NCI-H2107 treated with DMSO at 0.1 percent for 48 hours (cell line): ENCODE data around the gene CIB2.
A peak's percentile ranks its signal among the peaks of the same experiment; 100 is the strongest.

Source experiments
- DNase-seq: peaks from one replicate; lab custom pipeline; 2025; ENCODE audit not compliant: unreplicated experiment; lab: John Stamatoyannopoulos, UW

Gene CIB2

DNA sequence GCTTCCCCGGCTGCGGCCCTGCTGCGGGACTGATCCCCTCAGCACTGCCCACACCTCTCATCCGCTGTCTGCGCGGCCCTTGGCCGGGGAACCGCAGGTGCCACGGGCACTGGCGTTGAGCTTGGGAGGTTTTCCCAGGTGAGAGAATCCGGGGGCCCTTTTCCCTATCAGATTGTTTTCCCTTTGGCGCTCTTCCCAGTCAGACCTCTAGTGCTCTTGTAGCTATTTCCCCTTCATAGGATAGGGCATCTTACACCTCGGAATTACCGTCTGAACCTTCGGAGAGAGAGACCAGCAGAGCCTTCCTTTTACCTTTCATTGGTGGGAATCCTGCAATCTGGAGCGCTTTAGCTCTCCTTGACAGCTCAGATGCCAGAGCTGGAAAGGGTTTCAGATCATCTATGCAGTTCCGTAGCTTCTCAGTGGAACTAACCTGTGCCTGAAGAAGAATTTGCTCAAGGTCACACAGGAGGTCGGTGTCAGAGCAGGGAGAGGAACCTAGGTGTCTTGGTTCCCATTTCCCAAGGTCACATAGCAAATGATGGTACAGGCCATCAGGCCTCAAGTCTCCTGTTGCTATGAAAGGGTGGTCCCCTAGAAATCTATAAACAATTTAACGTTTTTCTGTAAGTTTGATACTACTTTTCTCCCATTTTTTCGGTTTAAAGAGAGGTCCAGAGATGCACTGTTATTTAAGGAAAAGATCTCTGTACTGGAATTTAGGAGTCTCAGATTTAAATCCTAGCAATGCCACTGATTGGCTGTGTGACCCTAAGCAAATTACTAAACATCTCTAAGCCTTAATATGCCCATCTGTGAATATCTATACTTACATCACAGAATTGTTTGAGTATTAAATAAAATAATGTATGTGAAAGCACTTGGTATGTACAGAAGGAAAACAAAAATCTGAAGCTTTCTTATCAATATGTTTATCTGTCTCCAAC is 18.8 kb upstream of the CIB2 start:
- peak; percentile 72 for DNase-seq

DNA sequence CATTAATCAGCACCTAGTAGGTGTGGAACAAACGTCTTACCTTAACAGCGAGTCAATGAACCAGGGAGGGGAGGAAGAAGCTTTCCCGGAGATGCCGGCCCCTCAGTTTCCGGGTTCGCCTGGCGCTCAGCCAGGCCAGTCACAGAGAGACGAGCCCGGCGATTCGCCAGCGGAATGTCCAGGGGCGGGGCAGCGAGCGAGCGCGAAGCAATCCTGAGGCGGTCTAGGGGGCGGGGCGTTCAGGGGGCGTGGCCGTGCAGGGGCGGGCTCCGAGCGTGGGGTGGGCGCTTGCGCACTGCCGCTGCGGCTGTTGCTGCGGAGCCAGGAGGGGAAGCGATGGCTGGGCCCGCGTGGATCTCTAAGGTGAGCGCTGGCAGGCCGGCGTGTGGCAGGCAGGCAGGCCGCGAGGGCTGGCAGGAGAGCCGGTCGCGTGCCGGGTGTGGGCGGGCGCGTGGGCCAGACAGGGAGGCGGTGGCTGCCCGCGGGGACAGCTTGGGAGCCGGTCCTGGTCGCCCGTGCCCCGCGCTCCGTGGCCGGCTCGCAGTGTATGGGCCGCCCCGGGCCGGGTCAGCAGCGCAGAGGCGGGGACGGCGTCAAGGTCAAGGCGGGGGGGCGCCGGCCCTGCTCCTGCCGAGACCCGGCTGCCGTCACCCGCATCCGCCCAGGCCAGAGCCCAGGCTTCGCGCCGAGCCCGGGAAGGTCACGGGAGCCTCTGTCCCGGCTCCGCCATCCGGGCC is 18.0 kb upstream of the CIB2 start, which contains the start of gene IDH3A:
Gene IDH3A, plus strand, starts transcription at position 295 of the 737 bp plus-strand sequence. Its CDS starts 42 bp downstream, at position 337.
- peak; percentile 80 for DNase-seq

DNA sequence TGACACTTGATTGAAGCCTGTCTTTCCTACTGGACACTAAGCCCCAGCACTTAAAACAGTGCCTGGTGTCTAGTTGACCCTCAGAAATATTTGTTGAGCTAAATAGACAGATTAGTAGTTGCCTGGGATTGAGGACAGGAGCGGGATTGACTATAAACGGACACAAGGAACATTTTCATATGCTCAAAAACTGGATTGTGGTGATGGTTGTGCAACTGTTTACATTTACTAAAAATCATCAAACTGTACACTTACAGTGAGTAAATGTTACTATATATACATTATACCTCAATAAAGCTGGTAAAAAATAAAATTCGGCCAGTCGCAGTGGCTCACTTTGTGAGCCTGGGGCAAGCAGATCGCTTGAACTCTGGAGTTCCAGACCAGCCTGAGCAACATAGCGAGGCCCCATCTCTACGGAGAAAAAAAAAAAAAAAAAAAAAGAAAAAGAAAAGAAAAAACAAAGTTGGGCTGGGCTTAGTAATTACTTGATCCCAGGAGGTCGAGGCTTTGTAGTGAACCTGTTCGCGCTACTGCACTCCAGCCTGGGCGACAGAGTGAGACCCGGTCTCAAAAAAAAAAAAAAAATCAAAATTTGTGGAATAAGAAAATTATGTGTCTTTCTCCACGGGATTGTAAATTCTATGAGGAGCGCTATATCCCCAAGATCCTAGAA is 17.3 kb upstream of the CIB2 start:
- DNase-seq: no peak

DNA sequence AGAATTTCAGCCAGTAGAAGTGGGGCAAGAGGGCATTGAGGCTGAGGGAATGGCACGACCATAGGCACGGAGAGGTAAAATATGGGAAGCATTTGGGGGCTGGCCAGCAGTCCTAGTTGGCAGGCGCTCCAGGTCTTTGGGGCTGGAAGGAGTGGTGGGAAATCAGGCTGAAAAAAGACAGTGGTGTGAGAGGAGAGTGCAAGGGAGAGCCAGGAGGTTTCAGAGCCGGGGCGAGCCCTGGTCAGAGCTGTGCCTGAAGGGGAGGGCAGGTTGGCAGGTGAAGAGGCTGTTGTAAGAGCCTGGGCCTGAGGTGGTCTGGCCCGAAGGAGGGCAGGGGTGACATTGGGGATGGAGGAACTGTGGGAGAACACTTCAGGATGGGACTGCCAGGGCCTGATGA is 16.3 kb upstream of the CIB2 start:
- no peak for DNase-seq

DNA sequence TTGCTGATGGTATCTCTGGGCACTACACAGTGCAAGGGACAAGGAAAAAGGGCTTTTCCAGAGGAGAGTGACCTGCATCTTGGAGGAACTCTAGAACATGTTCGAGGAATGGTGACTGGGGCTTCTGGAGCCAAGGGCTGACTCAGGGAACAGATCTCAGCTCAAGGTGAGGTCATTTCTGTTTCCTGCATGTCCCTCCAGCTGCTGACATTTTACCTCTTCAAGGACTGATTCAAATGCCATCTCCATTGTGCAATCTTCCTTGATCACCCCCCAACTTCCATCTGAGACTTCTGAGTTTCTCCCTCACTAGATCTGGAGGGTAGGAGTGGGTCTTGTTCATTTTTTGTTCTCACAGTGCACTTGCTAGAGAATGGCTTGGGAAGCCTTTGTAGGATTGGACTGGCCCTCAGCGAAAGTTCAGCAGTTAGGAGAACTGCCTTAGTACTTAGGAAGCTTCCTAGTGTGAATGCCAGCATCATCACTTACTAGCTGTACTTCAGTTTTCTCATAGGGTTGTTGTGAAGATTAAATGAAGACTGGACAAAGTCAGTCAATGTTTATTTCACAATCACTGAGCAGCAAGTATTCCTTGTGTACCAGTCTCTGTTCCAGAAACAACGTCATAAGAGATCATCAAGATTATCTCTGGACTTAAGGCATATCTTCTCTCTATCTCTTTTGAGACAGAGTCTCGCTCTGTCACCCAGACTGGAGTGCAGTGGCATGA is 15.3 kb upstream of the CIB2 start:
- no peak for DNase-seq

DNA sequence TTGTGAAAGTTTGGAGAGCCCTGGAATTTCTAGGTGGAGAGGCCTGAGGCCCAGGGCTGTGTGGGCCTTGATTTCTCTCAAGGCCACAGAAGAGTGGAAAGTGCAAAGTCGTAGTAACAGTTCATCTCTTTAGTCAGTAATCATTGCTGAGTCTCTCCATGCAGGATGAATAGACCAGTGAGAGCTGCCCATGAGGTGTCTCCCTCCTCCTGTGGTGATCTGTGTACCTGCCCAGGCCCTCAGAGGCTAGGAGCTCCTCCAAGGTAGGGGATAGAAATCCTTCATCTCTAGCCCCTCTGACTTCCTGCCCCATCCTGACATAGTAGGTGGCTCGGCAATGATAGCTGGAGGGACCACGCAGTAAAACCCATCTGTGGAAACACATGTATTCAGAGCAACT is 11.1 kb upstream of the CIB2 start:
- DNase-seq: no peak

DNA sequence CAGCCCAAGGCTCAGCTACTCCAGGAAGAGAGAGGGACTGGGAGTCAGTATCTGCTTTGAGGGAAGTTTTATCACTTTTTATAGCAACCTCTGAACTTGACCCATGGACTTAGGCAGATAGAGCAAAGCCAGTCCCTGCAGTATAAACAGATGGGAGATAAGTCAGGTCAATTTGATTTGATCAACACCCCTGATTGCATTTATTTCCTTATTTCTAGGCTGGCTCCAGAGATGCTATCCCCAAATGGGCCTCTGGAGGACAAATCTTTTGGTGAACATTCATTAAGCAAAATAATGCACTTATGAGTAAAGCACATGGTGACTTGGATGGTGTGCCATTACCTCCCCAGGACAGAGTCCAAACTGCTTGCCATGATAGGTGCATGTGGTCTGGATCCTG is 9.0 kb upstream of the CIB2 start:
- DNase-seq: no peak

DNA sequence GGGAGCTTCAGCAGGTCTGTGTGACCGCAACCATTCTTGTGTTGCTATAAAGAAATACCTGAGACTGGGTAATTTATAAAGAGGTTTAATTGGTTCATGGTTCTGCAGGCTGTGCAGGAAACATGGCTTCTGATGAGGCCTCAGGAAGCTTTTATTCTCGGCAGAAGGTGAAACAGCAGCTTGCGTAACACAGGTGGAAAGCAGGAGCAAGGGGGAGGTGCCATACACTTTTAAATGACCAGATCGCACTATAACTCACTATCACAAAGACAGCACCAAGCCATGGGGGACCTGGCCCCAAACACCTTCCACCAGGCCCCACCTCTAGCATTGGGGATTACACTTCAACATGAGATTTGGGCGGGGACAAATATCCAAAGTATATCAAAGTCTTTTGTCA is 8.3 kb upstream of the CIB2 start:
- no peak for DNase-seq

DNA sequence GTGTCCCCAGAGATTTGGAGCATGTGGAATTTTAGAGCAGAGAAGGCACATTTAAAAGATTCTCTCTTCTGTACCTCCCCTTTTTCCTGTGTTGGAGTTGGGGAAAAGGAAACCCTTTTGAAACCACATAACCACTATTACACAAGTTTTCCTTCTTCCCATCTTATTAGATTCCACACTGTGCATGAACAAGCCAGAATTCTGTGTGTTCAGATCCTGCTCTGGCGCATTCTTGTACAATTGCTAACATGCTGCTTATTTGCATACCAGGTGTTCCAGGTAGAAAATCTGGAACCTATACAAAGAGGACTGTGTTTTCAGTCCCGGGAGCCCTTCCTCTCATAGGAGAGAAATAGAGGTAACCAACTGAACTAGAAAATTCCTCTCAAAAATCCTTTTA is 2.6 kb upstream of the CIB2 start:
- no peak for DNase-seq

DNA sequence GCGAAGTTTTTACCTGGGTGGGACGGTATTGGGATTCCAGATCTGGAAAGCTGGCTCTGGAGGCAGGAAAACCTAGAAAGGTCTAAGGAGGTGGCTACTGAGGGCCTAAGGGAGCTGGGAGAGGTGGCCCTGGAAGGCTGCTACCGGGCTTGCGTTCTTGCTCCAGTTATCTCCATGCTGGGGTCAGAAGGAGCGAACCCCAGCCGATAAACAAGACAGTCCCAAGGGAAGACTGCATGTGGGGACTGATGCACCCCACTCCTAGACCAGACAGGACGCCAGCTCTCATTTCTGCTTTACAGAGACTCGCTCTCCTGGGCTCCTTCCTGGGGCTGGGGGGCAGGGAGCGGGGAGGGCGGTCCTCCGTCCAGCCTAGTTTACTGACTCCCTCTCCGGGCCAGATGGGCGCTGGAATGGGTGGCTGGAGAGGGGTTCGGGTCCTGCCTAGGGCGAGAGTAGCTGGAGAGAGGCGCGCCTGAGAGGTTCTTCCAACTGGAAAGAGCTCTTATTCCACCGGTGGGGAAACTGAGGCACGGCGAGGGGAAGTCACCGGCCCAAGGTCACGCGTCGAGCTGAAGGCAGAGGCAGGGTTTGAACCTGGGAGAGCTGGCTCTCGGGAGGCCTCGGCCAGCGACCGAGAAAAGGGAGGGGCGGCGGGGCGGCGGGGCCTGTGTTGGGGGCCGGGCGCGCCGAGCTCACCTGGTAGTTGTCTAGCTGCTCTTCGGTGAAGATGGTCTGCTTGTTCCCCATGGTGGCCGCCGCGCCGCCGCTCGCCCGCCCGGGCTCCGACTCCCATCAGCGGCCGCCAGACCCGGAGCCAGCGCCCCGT is 565 bp downstream of the CIB2 start:
- no peak for DNase-seq

DNA sequence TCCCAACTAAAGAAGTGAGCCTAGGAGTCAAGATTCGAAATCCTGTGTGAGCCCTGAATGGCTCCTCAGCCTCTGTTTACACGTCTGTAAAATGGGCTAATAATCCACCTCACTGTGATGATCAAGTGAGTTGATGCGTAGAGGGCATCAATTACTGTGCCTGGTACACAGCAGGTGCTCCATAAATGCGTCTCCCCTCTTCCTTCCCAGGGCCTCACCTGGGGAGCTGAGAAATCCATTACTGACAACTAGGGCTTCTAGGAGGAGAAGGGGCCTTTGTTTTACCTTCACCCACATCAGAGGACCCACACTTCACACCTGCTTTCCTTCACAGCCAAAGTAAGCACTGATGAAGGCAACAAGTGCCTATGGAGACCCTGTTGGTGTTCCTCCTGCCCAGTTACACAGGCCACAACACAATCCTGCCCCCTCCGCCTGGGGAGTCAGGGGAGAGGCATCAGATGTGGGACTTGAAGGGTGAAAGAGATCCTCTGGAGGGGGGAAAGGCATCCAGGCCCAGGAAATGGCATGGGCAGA is 1.4 kb downstream of the CIB2 start:
- no peak for DNase-seq

DNA sequence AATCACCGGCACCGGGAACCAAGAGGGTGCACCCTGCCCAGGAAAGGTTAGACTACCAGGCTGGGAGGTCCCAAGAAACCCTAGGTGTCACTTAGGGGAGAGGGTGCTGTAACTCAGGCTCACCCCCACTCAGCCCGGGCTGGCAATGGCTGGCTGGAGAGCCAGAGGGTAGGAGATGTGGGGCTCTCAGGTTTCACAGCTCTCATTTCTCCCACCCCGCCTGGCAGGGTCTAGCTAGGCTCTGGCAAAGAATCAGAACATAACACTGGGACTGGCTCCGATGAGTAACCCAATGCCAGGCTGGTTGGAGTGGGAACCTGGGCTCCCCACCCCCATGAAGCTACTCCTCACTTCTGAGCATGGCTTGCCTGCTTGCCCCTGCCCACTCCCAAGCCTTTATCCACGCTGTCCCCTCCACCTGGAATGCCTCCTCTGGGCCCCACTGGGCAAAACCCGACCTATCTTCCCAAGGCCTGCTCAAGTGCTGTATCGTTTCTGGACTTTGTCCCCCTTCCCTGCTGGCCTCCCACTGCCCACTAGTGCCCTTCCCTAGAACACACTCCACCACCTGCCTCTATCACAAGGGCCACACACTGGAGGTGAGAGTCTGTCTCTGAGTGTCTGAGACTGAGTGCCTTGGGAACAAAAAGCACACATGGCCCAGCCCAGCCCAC is 2.0 kb downstream of the CIB2 start:
- peak; percentile 4 for DNase-seq

DNA sequence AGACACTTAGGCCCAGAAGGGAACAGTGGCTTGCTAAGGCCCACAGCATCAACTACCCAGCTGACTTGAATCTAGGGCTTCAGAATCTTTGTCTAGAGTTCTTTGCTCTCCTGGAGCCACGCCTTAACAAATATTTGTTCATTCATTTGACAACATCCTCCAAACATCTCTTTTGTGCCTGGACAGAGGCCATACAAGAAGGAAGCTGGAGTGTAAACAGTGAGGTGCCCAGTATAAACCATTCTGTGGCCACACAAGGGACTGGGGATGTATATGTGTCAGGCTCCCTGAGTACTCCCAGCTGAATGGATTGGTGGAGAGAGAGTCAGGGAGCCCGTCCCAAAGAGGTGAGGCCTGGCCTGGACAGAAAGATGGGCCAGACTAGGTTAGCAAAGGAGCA is 3.4 kb downstream of the CIB2 start:
- no peak for DNase-seq

DNA sequence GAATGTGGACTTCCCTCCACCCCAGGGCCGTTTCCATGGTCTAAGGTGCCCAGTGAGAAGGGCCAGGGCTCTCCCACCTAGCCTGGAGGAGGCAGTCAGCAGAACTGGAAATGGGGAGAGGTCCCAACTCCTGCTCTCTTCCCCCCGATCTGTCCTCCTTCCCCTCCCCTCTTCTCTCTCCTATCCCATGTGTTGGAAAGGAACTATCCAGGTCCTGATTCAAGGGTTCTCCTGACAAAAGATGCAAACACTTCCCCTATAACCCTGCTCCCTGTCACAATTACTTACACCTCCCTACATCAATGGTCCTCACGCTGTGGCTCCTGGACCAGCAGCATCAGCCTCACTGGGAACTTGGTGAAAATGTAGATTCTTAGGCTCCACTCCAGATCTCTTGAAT is 6.0 kb downstream of the CIB2 start:
- no peak for DNase-seq

DNA sequence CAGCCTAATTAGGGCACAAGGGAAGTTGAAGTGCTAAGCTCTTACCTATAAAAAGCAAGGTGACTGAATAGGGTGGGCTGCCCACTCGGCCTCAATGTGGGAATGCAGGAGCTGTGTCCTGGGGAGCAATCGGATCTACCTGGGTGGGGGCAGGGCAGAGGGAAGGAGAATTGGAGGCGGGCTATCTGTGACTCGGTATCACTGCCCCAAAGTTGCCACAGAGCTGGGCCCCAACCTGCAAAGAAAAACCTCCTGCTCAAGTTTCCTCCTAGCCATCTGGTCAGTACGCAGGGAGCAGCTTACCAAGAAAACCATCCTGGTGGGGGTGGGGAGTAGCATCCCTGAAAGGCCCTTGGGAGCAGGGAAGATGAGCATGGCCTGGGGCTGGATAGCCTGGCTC is 10.7 kb downstream of the CIB2 start:
- no peak for DNase-seq

DNA sequence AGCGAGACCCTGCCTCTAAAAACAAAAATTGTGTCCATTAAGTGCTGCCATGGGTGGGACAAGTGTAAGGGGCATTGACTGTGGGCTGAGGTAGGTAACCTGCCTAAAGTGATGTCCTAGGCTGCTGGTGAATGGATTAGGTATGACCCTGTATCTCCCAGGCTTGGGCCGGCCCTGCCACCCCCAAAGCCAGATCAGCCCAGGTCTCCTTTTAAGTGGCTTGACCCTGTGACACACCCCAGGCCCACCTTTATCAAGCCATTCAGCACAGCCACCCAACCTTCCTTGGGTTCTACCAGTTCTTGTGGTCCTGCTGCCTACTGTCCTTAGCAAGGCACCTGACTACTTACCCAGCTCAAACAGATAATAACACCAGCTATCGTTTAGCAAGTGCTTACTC is 18.7 kb downstream of the CIB2 start:
- no peak for DNase-seq

DNA sequence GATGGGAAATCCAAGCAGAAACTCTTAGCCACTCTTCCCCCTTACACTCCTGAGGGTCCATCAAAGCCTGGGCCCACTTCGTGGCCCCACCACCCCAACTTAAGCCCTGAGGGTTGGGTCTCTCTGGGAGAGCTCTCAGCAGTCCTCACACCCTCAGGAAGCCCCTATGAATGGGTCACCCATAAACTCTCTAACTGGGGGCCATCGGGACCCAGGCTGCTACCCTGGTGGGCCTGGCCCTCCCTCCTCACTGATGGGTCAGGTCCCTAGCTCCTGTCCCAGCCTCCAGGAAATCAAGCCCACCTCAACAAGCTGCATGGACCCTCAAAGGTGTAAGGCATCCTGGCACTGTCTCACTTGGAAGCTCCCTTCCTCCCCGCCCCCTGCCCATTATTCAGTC is 19.5 kb downstream of the CIB2 start:
- no peak for DNase-seq

DNA sequence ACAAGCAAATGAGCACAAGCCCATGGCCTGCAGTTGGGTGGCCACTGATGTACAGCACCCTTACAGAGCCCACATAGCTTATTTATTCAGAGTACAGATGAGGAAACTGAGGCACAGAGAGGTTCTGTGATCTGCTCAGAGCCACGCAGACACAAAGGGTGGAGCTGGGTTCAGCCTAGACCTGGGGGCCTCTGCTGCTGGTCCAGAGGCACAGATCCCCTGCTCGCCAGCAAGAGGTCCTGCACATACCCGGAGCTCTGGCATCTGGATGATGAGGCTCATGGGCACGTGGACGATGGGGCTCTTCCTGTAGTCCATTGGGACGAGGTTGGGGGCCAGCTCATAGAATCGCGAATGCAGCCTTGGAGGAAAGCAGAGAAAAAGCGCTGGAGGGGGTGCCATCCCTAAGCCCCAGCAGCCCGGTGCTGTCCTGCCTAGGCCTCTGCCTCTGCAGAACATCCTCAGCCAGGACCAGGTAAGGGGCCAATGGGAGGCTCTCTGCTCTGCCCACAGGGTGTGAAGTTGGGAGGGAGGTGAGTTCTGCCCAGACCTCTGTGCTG is 20.2 kb downstream of the CIB2 start:
- DNase-seq: no peak

DNA sequence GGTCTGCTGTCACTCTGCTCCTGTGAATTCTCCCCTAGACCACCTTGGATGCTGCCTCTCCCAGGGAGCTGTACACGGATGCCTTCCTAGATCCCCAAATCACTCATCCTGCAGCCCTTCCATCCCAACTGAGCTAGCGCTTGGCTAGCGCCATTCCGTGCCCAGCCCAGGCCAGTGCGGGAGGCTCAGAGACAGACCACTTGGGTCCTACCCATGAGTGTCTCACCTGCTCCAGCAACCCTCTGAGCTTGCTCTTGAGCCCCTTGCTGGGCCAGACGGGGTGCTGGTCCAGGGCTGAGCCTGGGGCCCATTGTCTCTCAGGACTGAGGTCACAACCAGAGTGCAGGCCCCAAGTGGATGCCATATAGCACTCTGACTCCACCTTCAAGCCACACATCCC is 21.1 kb downstream of the CIB2 start:
- DNase-seq: no peak
